Measurements from ENCODE around the gene DNAJB5.
"Not testable (repeated sequence)": the region's sequence is repeated elsewhere in the genome, so short reads cannot be mapped to it uniquely, and the experiment has no call there.

The DNAJB5 gene

DNA sequence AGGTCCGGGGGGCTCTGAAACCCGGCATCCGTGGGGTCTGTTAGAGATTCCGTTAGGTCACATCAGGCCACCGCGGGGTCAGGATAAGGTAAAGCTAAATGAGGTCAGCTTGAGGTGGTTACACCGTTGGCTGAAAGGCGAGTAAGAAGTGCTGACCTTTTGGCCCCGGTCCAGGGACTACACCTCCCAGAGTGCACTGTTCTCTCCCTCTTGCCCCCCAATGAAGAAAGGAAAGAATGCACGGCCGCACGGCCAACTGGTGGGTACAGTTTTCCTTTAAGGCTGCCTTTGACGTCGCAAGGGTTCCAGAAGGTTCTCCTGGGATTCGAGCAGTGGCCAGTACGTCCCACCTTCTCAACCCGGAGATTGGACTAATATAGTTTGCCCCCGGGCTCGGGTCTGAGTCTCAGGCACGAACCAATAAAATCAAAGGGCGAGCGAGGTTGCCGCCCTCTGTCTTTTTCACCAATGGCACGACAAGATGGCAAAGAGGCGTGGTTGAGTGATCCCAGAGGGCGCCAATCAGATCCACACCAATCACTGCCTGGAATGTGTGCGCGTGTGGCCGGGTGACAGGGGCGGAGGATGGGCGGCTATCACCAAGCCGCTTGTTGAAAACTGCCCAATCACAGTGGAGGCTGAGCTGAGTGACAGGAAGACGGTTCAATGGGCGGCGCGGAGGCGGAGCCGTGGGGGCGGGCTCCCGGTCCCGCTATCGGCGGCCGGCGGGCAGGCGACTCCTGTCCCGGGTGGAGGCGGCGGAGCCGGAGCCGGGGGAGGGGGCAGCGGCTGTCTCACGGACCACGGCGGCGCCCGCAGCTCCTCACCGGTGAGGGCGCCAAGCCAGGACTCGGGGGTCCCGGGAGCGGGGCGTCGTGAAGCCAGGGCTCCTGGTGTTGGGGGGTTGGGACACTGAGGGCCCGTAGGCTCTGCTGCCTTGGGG, at the start of gene DNAJB5:
Gene DNAJB5 (plus strand): TSS at position 743 of the 943 bp plus-strand sequence. CDS start 886 bp downstream, outside the sequence.
- Mint-ChIP-seq H3K36me3 (ENCODE audit: low read depth) (peaks cover 5% of the 10 kb centered on the region), H3K4me1 (ENCODE audit: low read depth) (peaks cover 89% of the 10 kb centered on the region), H3K27me3 (no peaks in the 10 kb centered on the region), H3K27ac (peak within 1 kb of the TSS; percentile 95), H3K9me3 (no peaks in the 10 kb centered on the region), H3K4me3 (peak within 1 kb of the TSS; percentile 90)

DNA sequence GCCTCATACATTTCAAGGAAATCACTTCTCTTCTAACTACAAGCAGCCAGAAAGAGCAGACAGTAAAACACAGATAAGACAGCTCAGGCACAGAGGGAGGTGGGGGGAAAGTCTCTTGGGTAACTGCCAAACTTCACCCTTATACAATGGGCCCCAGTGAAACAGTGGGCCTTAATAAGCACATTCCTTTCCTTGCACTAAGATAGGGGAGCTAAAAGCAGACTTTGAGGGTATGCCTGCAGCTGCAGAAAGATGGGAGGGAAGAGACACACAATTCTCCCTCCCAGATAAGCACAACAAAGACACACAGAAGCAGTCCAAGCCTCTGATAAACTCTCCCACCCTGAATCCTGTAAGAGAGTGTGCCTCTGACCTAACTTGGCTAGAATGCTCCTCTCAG, 49.6 kb upstream of the DNAJB5 start:
- H3K9me3 Mint-ChIP-seq; H3K4me1 Mint-ChIP-seq (ENCODE audit: low read depth); H3K27ac Mint-ChIP-seq; H3K4me3 Mint-ChIP-seq; H3K27me3 Mint-ChIP-seq; H3K36me3 Mint-ChIP-seq (ENCODE audit: low read depth): not testable (repeated sequence)

DNA sequence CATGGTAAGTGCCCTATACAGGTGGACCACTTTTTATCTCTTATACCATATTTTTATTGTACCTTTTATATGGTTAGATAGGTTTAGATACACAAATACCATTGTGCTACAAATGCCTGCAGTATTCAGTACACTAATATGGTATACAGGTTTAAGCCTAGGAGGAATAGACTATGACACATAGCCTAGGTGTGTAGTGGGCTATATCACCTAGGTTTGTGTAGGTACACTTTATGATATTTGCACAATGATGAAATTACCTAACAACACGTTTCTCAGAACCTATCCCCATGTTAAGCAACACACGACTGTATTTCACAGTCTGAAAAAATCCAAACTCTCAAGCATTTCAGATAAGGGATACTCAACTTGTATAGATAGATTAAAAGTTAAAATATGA, 41.1 kb upstream of the DNAJB5 start:
- Mint-ChIP-seq H3K4me1 (ENCODE audit: low read depth) (no peaks in the 10 kb centered on the region), H3K9me3 (no peaks in the 10 kb centered on the region), H3K36me3 (ENCODE audit: low read depth) (no peaks in the 10 kb centered on the region), H3K27ac (no peak overlapping the region), H3K4me3 (no peak overlapping the region), H3K27me3 (peaks cover 39% of the 10 kb centered on the region)

DNA sequence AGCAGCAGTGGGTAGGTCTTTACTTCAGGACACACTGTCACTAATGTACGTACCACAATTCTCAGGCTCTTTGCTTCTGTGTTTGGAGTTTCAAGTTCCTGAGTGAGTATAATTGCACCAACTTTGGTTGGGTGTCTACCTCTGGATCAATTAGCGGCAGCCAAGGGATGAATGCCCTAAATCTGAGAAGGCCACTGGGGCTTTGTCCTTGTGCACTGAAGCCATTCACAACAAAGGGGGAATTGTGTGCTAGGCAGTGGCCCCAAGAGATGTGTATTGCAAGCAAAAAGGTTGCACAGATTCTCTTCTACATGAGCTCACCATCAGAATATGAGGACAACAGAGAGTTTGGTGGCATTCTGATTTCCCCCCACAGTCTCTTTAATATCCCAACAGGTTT, 35.3 kb upstream of the DNAJB5 start:
- Mint-ChIP-seq H3K4me1 (ENCODE audit: low read depth) (peaks cover 8% of the 10 kb centered on the region), H3K9me3 (no peaks in the 10 kb centered on the region), H3K36me3 (ENCODE audit: low read depth) (no peaks in the 10 kb centered on the region), H3K27ac (no peak overlapping the region), H3K27me3 (peaks cover 69% of the 10 kb centered on the region), H3K4me3 (no peak overlapping the region)

DNA sequence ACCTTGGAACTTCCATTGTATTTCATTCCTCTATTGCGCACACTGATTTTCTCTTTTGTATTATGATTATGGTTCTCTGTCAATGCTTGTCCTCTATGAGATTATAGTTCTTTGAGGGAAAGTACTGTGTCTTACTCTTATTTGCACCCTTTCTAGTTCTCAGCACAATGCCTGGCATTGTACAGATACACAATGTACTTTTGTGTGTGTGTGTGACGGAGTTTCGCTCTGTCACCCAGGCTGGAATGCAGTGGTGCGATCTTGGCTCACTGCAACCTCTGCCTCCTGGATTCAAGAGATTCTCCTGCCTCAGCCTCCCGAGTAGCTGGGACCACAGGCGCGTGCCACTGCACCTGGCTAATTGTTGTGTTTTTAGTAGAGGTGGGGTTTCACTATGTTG, 33.5 kb upstream of the DNAJB5 start:
- Mint-ChIP-seq H3K4me1 (ENCODE audit: low read depth) (peaks cover 13% of the 10 kb centered on the region), H3K27me3 (peaks cover 76% of the 10 kb centered on the region)
- H3K9me3 Mint-ChIP-seq; H3K27ac Mint-ChIP-seq; H3K4me3 Mint-ChIP-seq; H3K36me3 Mint-ChIP-seq (ENCODE audit: low read depth): not testable (repeated sequence)

DNA sequence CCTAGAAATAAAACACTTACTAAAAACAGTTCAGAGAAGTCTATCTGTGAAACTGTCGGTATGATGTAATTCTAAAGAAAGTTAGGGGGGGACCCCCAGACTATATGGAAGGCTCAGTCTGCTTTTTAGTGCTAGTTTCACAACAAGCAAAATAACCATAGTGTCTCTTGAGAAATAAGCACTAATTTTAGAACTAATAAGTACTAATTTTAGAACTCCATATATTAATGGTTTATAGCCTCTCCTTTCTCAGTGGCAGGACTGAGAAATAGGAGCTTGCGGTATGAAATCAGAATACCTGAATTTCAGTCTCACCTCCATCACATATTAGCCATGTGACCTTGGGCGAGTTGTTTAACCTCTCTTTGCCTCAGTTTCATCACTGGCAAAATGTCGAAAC, 32.9 kb upstream of the DNAJB5 start:
- H3K27me3 Mint-ChIP-seq, result peaks cover 77% of the 10 kb centered on the region
- H3K27ac Mint-ChIP-seq, result no peak overlapping the region
- no peak overlapping the region for H3K4me3 Mint-ChIP-seq
- no peaks in the 10 kb centered on the region for H3K36me3 Mint-ChIP-seq (ENCODE audit: low read depth)
- no peaks in the 10 kb centered on the region for H3K9me3 Mint-ChIP-seq
- peaks cover 18% of the 10 kb centered on the region for H3K4me1 Mint-ChIP-seq (ENCODE audit: low read depth)

DNA sequence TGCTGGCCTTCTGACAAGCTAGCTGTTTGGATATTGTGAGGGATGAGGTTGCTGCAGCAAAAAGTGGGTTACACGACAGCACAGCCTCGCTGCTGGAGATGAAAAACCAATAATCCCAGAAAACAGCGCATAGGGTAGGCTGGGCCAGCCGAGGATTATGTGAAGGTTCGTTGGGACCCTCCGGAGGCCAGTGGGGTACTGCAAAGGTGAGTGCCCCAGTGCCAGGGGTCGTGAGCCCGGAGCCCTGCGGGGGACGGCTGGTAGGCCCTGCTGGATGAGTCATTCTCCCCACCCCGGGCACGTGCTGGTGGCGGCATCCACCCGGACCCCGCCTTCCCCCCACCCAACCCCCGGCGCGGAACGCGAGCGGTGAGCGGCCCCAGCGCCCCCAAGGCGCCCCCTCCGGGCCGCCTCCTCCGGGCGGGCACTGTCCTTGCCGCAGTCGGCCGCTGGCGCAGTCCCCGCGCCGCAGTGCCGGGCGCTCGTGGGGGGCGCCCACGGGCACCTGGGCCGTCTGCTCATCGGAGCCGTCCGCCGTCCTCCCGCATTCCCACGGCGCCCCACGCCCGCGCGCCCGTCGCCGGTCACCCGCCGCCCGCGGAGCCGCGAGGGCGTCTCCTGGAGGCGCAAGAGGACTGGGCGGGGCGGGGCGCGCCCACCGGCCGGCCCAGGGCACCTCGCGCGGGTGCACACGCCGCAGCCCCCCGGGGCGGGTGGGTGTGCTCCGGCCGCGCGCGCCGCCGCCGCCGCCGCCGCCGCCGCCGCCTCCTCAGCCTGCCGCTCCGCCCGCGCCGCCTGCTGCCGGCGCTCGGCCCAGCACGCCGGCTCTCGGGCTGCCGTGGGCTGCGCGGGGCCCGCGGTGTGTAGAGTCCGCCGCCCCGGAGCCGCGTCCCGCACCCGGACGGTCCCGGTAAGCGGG, 31.8 kb upstream of the DNAJB5 start, which contains the start of gene PHF24:
Gene PHF24 (plus strand): TSS at position 794 of the 919 bp plus-strand sequence. CDS start 13,014 bp downstream, outside the sequence.
- H3K36me3 Mint-ChIP-seq (ENCODE audit: low read depth), result no peaks in the 10 kb centered on the region
- no peak within 1 kb of the TSS for H3K27ac Mint-ChIP-seq
- H3K4me3 Mint-ChIP-seq, result peak within 1 kb of the TSS; percentile 67
- H3K27me3 Mint-ChIP-seq, result peaks cover 77% of the 10 kb centered on the region
- H3K9me3 Mint-ChIP-seq, result no peaks in the 10 kb centered on the region
- H3K4me1 Mint-ChIP-seq (ENCODE audit: low read depth), result peaks cover 29% of the 10 kb centered on the region

DNA sequence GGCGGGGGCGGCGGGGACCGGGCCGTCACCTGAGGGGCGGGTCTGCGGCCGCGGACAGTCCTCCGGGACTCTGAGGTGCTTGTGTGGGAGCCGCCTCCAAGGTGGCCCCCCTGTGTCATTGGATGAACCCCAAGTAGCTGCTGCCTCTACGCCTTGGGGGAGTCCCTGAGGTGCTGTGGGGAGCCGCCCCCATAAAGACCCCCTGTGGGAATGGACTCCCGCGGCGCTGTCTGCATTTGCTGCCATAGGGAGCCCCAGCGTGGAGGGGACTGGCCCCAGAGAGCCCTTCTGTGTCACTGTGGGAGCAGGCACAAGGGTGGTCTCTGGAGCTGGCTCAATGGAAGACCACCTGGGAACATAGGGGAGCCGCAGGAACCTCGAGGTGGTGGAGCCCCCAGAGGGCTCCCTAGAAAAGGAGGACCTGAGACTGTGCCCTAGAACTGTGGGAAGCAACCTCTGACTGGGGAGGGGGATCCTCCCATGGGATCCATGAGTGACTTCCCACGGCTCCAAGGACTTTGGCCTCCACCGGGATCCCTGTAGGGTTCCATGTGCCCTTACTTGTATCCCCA, 31.0 kb upstream of the DNAJB5 start:
- peaks cover 36% of the 10 kb centered on the region for H3K4me1 Mint-ChIP-seq (ENCODE audit: low read depth)

DNA sequence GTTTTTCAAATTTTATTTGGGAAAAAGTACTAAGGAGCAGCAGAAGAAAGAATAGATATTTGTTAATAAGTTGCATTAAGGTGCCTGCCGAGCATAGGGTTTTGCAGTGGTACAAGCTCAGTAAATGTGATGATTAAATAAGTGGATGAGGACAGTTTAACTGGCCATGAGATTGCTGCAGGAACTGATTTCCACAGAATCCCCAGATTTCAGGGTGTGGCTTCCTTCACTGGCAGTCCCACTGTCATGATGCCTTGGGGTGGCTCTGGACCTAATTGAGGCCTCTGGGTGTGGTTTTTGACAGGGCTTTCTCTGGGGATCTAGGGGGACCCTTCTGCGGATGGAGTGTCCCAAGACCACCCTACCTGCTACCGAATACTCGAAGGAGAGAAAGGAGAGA, 30.1 kb upstream of the DNAJB5 start:
- Mint-ChIP-seq H3K4me1 (ENCODE audit: low read depth) (peaks cover 36% of the 10 kb centered on the region), H3K27ac (no peak overlapping the region), H3K4me3 (no peak overlapping the region), H3K36me3 (ENCODE audit: low read depth) (no peaks in the 10 kb centered on the region), H3K27me3 (peaks cover 80% of the 10 kb centered on the region), H3K9me3 (no peaks in the 10 kb centered on the region)

More for the DNA sequence above, 31.0 kb upstream of the DNAJB5 start:
- Mint-ChIP-seq H3K27me3 (peaks cover 77% of the 10 kb centered on the region), H3K4me3 (peak overlapping the region; percentile 8), H3K27ac (no peak overlapping the region), H3K36me3 (ENCODE audit: low read depth) (no peaks in the 10 kb centered on the region), H3K9me3 (no peaks in the 10 kb centered on the region)

DNA sequence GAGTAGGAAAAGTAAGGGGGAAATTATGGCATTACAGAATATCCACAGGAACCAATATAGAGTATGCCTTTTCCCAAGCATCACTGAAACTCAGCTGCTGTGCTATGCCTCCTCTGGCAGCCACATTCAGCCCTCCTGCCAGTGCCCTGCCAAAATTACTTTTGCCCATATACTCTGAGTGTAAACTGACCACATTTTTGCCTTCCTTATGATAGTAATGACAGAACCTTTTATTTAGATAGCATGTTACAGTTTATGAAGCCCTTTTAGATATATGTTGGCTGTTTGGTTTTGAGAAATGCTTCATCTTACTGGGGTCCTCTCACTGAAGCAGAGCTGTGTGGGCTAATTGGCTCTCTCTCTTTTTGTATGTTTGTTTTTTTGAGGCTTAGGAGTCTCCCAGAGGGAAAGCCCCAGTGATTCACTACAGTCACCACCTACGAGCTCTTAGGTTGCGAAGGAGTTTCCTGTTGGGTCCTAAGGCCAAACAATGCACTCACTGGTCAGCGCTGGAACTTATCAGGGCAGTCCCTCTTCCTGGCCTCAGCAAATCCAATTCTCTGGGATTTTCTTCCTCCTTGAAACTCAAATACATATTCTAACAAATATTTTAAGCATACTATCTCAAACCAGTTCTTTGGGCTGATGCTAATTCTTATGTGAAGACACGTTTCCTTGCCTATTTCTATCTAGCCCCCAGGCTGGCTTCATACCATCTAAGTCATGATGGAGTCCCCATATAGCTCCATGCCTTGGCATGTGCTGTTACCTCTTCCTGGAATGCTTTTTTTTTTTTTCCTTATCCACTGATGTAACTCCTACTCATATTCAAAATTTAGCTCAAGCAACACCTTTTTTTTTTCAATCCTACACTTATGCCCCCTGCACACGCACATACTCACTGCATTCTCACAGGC, 27.7 kb upstream of the DNAJB5 start:
- H3K36me3 Mint-ChIP-seq (ENCODE audit: low read depth), result no peaks in the 10 kb centered on the region
- H3K4me3 Mint-ChIP-seq, result peak overlapping the region; percentile 8
- no peaks in the 10 kb centered on the region for H3K9me3 Mint-ChIP-seq
- H3K4me1 Mint-ChIP-seq (ENCODE audit: low read depth), result peaks cover 35% of the 10 kb centered on the region
- no peak overlapping the region for H3K27ac Mint-ChIP-seq
- peaks cover 76% of the 10 kb centered on the region for H3K27me3 Mint-ChIP-seq

DNA sequence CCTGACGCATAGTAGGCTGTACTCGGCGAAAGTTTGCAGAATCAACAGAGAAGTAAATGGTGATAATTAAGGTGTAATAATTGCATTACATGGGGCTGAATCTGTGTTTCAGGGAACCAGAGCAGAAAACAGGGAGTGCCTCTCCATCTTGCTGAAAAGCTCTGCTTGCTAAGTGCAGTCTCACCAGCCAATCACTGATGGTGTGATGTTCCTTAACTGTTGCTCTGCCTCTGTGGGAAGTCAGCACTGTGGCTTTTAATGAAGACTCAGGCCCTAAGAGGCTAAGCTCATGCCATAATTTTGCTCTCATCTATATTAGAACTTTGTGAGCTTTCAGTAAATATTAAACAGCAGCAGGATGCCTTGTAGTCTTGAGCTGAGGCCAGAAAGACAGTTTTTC, 27.0 kb upstream of the DNAJB5 start:
- Mint-ChIP-seq H3K9me3 (no peaks in the 10 kb centered on the region), H3K27ac (no peak overlapping the region), H3K4me1 (ENCODE audit: low read depth) (peaks cover 28% of the 10 kb centered on the region), H3K27me3 (peaks cover 75% of the 10 kb centered on the region), H3K36me3 (ENCODE audit: low read depth) (no peaks in the 10 kb centered on the region), H3K4me3 (no peak overlapping the region)

DNA sequence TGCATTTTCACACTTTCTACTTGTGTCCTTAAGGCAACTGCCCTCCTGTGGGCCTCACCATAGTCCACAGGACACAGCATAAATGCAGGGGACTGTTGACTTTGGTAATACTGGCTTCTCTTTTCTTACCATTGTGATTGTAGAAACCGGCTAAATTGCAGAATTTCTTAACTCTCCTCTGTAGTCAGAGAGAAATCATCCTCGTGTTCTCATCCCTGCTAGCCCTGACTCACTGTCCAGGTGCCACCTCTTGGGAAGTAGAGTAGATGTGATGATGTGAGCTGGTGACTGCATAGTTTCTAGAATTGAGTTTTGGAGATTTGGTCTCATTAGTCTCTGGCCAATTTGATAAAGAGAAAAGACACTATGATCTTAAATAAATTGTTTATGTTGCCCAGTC, 26.0 kb upstream of the DNAJB5 start:
- no peak overlapping the region for H3K27ac Mint-ChIP-seq
- H3K9me3 Mint-ChIP-seq, result no peaks in the 10 kb centered on the region
- no peaks in the 10 kb centered on the region for H3K36me3 Mint-ChIP-seq (ENCODE audit: low read depth)
- H3K4me3 Mint-ChIP-seq, result no peak overlapping the region
- peaks cover 84% of the 10 kb centered on the region for H3K27me3 Mint-ChIP-seq
- H3K4me1 Mint-ChIP-seq (ENCODE audit: low read depth), result peaks cover 28% of the 10 kb centered on the region

DNA sequence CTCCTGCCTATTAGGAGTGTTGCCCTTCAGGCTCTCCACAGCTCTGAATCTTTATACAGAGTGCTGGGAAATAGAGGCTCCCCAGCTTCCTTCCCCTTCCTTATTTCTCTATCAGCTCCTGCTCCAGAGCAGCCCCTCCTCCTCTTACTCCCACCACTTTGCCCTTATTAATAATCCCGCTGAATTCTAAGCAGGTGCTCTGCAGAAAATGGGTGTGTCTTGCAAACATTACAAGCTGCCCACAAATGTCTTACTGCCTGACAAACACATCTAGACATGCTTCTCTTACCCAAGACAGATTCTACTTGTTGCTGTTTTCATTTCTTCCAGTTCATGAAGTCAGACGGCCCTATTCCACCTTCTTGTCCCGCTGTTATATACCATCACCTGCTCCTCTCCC, 25.1 kb upstream of the DNAJB5 start:
- Mint-ChIP-seq H3K4me1 (ENCODE audit: low read depth) (peaks cover 28% of the 10 kb centered on the region), H3K9me3 (no peaks in the 10 kb centered on the region), H3K4me3 (no peak overlapping the region), H3K27ac (no peak overlapping the region), H3K36me3 (ENCODE audit: low read depth) (no peaks in the 10 kb centered on the region), H3K27me3 (peaks cover 78% of the 10 kb centered on the region)
